GM12878 (cell line): ENCODE measurements around the gene ETFBKMT.

Experiments used
- BCL11A ChIP-seq: IDR thresholded peaks from 2 replicates; pipeline ENCODE4 v1.6.1; 2011; ENCODE audit warnings: low read depth, low read length
- CTCF ChIP-seq, 3 experiments: IDR thresholded peaks in 2 of 3; conservative IDR thresholded peaks in 1 of 3; 2 replicates each; pipeline ENCODE4 v1.5.1; 2011; ENCODE audit warnings: low read depth in 3 of 3, low read length in 3 of 3, mild to moderate bottlenecking in 3 of 3, control low read depth in 2 of 3, moderate library complexity in 2 of 3, inconsistent platforms in 1 of 3, mixed read lengths in 1 of 3; ENCODE audit not compliant: control insufficient read depth in 2 of 3, insufficient read depth in 1 of 3; ENCODE audit errors: extremely low read depth in 1 of 3
- CUX1 ChIP-seq: IDR thresholded peaks from 2 replicates; pipeline ENCODE4 v1.6.1; 2012; ENCODE audit warnings: improper control_type of control experiment, low read depth, low read length; ENCODE audit not compliant: insufficient replicate concordance
- GABPA ChIP-seq: IDR thresholded peaks from 2 replicates; pipeline ENCODE4 v1.6.1; 2014; ENCODE audit warnings: antibody characterized with exemption, low read depth, mild to moderate bottlenecking, inconsistent platforms
- HDAC2 ChIP-seq: fragments of 200-600 bp; sonication (generic); IDR thresholded peaks from 2 replicates; pipeline ENCODE4 v1.6.1; 2017
- JUND ChIP-seq: IDR thresholded peaks from 2 replicates; pipeline ENCODE4 v1.6.1; 2012; ENCODE audit warnings: low read depth, mild to moderate bottlenecking, low read length, improper control_type of control experiment, moderate library complexity
- POLR2A ChIP-seq: IDR thresholded peaks from 2 replicates; pipeline ENCODE4 v1.6.1; 2011; ENCODE audit warnings: low read depth, mild to moderate bottlenecking, low read length
- POLR2AphosphoS5 ChIP-seq: IDR thresholded peaks from 2 replicates; pipeline ENCODE4 v1.6.1; 2011; ENCODE audit warnings: mild to moderate bottlenecking, low read length, inconsistent platforms
- REST ChIP-seq: IDR thresholded peaks from 2 replicates; pipeline ENCODE4 v1.6.1; 2012; ENCODE audit warnings: mild to moderate bottlenecking, low read depth, low read length
- RFX5 ChIP-seq: IDR thresholded peaks from 2 replicates; pipeline ENCODE4 v1.6.1; 2011; ENCODE audit warnings: low read depth, low read length, improper control_type of control experiment

GRCh38 chr12:31669020-31669419 is 9.5 kb downstream of the ETFBKMT start:
- TF ChIP-seq CTCF (IDR thresholded peaks at IDR 0.05 in 2 of 3, conservative IDR thresholded peaks at IDR 0.05 in 1 of 3; ENCODE audit: control insufficient read depth in 2 of 3, extremely low read depth in 1 of 3, insufficient read depth in 1 of 3, low read depth in 3 of 3, low read length in 3 of 3) (no peak), JUND (no peak), POLR2A (no peak), POLR2AphosphoS5 (no peak), GABPA (no peak), REST (no peak), CUX1 (no peak), BCL11A (no peak), RFX5 (no peak), HDAC2 (no peak)
